Measurements from ENCODE around the gene MAB21L2. TPM values are rescaled to one million over a fixed set of nuclear protein-coding genes. Genes with fewer than 3 reads are reported as not detected.

The MAB21L2 gene
- 0.92 and 1.2 TPM in 2 replicates for polyA plus RNA-seq (2012; rRNA removed)
- polyA plus RNA-seq (2012; cell fraction: cytosol; rRNA removed) = 0.90 and 1.3 TPM in 2 replicates
- polyA plus RNA-seq (2012; cell fraction: nucleus; rRNA removed) = 0.36 and 0.74 TPM in 2 replicates

DNA sequence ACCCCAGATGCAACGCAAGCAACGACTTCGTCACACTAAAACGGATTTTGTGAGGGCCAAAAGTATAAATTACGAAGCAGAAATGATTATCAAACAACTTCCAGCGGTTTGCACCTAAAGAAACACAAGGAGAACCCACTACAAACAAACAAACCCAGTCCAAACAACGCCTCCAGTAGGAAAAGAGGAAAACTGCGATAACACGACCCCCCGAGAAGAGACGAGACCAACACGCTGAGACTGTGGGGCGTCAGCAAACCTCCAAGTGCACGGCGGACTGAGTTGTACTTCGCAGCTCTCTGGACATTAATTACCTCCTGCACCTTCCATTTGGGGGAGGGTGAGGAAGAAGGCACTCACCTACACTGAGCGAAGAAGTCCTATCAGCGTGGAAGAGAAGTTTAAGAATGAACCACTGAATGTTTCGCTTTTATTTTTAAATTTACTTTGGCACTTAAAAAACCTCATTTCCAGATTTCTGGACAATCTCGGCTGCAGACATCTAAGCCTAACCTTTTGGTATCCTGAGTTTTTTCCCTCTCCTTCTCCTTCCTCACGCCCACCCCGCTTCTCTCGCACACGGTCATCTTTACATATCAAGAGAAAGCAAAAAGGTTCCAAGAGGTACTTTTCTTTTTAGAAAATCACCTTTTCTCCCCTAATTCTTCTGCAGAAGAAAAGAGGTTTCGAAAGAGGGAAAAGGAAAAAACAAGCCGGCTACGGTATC lies at the start of gene MAB21L2:
TSS of gene MAB21L2 (plus strand) at position 6 of the 727 bp plus-strand sequence. CDS start 879 bp downstream, outside the sequence.
- H3K4me3 ChIP-seq (ENCODE audit: low read depth in 2 of 2, low read length in 1 of 2) = peak within 1 kb of the TSS; percentile 70 to 87
- peak within 1 kb of the TSS; percentile 72 for H3K9ac ChIP-seq
- peak within 1 kb of the TSS; percentile 78 for H2AFZ ChIP-seq (ENCODE audit: low read depth)
- no peaks in the 10 kb centered on the region for H4K20me1 ChIP-seq (ENCODE audit: insufficient read depth)
- DNase-seq = peak; percentile 27
- peaks cover 11% of the 10 kb centered on the region for H3F3A ChIP-seq (replicated peaks; ENCODE audit: insufficient read depth)
- H3K27ac ChIP-seq (ENCODE audit: low read depth in 2 of 2, low read length in 1 of 2) = peak within 1 kb of the TSS; percentile 55 to 71
- 12% methylated on average over 27 of the region's 27 CpGs for WGBS (ENCODE audit: low lambda C conversion rate)
- H3K27me3 ChIP-seq (ENCODE audit: insufficient read depth) = no peaks in the 10 kb centered on the region
- peaks cover 24% of the 10 kb centered on the region for H3K79me2 ChIP-seq (ENCODE audit: insufficient read depth)
- no peaks in the 10 kb centered on the region for H3K9me3 ChIP-seq
- CTCF ChIA-PET = interaction anchor here (1.0 to 3.1 kb wide), 4 partner anchors 16 to 285 kb away, joined by 3 to 17 read pairs (median 4); no protein-coding TSS in a partner anchor
- POLR2A ChIA-PET = no interaction called here
- TF ChIP-seq GABPA (IDR thresholded peaks at IDR 0.05; ENCODE audit: low read depth) (no peak), TEAD4 (IDR thresholded peaks at IDR 0.05; ENCODE audit: borderline replicate concordance, insufficient read depth) (no peak), NRF1 (IDR thresholded peaks at IDR 0.05; ENCODE audit: low read depth, low read length) (no peak), FOXM1 (IDR thresholded peaks at IDR 0.05; ENCODE audit: low read depth) (no peak), YY1 (IDR thresholded peaks at IDR 0.05; ENCODE audit: low read depth) (no peak), TAF1 (IDR thresholded peaks at IDR 0.05; ENCODE audit: borderline replicate concordance, low read depth, low read length) (0 out of 2 replicates have a peak, but pooled peaks have one; percentile 14), GATA2 (CRISPR knock-in tag; IDR thresholded peaks at IDR 0.05) (no peak), RXRA (IDR thresholded peaks at IDR 0.05; ENCODE audit: borderline replicate concordance, low read depth) (no peak), MEF2A (IDR thresholded peaks at IDR 0.05; ENCODE audit: borderline replicate concordance, low read depth) (no peak), SIN3A (IDR thresholded peaks at IDR 0.05; ENCODE audit: borderline replicate concordance, low read depth, low read length) (no peak), SMC3 (IDR thresholded peaks at IDR 0.05; ENCODE audit: low read depth, low read length) (no peak), USF2 (IDR thresholded peaks at IDR 0.05; ENCODE audit: borderline replicate concordance, low read depth, low read length) (no peak), ELF1 (IDR thresholded peaks at IDR 0.05) (no peak)
- TF ChIP-seq, protein P1, sequence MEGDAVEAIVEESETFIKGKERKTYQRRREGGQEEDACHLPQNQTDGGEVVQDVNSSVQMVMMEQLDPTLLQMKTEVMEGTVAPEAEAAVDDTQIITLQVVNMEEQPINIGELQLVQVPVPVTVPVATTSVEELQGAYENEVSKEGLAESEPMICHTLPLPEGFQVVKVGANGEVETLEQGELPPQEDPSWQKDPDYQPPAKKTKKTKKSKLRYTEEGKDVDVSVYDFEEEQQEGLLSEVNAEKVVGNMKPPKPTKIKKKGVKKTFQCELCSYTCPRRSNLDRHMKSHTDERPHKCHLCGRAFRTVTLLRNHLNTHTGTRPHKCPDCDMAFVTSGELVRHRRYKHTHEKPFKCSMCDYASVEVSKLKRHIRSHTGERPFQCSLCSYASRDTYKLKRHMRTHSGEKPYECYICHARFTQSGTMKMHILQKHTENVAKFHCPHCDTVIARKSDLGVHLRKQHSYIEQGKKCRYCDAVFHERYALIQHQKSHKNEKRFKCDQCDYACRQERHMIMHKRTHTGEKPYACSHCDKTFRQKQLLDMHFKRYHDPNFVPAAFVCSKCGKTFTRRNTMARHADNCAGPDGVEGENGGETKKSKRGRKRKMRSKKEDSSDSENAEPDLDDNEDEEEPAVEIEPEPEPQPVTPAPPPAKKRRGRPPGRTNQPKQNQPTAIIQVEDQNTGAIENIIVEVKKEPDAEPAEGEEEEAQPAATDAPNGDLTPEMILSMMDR (IDR thresholded peaks at IDR 0.05) = peak; percentile 32
- no peaks in the 10 kb centered on the region for H3K36me3 ChIP-seq (replicated peaks in 1 of 2; ENCODE audit: control insufficient read depth in 1 of 2, insufficient read depth in 2 of 2, low read length in 1 of 2)
- H3K9me2 ChIP-seq = no peaks in the 10 kb centered on the region
- peak within 1 kb of the TSS; percentile 91 for H3K4me2 ChIP-seq
- H3K4me1 ChIP-seq (ENCODE audit: control insufficient read depth in 1 of 2, insufficient read depth in 2 of 2, low read depth in 1 of 2, low read length in 1 of 2) = peaks cover 3 to 30% of the 10 kb centered on the region in 2 experiments; a peak in 3 of 4 replicates

DNA sequence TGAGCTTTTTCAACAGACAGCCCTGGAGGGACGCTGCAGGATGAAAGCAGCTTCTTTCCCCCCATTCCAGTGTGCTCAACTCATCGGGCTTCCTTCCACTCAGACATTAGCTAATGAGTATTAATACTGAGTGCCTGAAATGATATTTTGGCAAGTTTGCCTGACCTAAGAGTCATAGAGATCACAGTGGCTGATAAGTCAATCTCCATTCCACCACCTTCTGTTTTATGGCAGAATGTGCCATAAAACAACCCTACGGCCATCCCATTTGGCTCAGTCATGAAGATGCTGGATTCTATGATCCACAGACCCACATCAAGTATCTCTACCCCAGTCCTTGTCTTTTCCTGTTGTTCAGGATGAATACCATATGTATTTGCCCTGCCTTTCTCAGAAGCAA lies 48.3 kb upstream of the MAB21L2 start:
- Histone ChIP-seq H2AFZ (ENCODE audit: low read depth) (no peak overlapping the region), H3K9me3 (no peaks in the 10 kb centered on the region; the same call in 1 of the 2 replicates), H3K4me2 (no peak overlapping the region), H3K27me3 (ENCODE audit: insufficient read depth) (no peaks in the 10 kb centered on the region), H3K9me2 (no peaks in the 10 kb centered on the region), H4K20me1 (ENCODE audit: insufficient read depth) (no peaks in the 10 kb centered on the region), H3K36me3 (replicated peaks in 1 of 2; ENCODE audit: control insufficient read depth in 1 of 2, insufficient read depth in 2 of 2, low read length in 1 of 2) (no peaks in the 10 kb centered on the region), H3K79me2 (ENCODE audit: insufficient read depth) (no peaks in the 10 kb centered on the region), H3K4me1 (ENCODE audit: control insufficient read depth in 1 of 2, insufficient read depth in 2 of 2, low read depth in 1 of 2, low read length in 1 of 2) (no peaks in the 10 kb centered on the region), H3F3A (replicated peaks; ENCODE audit: insufficient read depth) (no peaks in the 10 kb centered on the region), H3K27ac (ENCODE audit: low read depth in 2 of 2, low read length in 1 of 2) (no peak overlapping the region), H3K9ac (no peak overlapping the region), H3K4me3 (ENCODE audit: low read depth in 2 of 2, low read length in 1 of 2) (no peak overlapping the region)
- CTCF ChIA-PET = interaction anchor here (0.7 kb wide), 1 partner anchor 24 kb away, joined by 3 read pairs; no protein-coding TSS in a partner anchor
- POLR2A ChIA-PET = no interaction called here
- 65% methylated on average over 3 of the region's 3 CpGs for WGBS (ENCODE audit: low lambda C conversion rate)
- no peak for DNase-seq
- TF ChIP-seq ELF1 (IDR thresholded peaks at IDR 0.05) (no peak), NFIC (IDR thresholded peaks at IDR 0.05; ENCODE audit: borderline replicate concordance) (peak; percentile 51), RFX5 (IDR thresholded peaks at IDR 0.05; ENCODE audit: low read length) (no peak), USF2 (IDR thresholded peaks at IDR 0.05; ENCODE audit: borderline replicate concordance, low read depth, low read length) (no peak), JUND (IDR thresholded peaks at IDR 0.05) (0 out of 2 replicates have a peak, but pooled peaks have one; percentile 5), RAD21 (IDR thresholded peaks at IDR 0.05; ENCODE audit: low read length) (no peak), NRF1 (IDR thresholded peaks at IDR 0.05; ENCODE audit: low read depth, low read length) (no peak), TAF1 (IDR thresholded peaks at IDR 0.05; ENCODE audit: borderline replicate concordance, low read depth, low read length) (no peak), TCF12 (IDR thresholded peaks at IDR 0.05) (peak; percentile 46), GABPA (IDR thresholded peaks at IDR 0.05; ENCODE audit: low read depth) (no peak)
- TF ChIP-seq, protein P2, sequence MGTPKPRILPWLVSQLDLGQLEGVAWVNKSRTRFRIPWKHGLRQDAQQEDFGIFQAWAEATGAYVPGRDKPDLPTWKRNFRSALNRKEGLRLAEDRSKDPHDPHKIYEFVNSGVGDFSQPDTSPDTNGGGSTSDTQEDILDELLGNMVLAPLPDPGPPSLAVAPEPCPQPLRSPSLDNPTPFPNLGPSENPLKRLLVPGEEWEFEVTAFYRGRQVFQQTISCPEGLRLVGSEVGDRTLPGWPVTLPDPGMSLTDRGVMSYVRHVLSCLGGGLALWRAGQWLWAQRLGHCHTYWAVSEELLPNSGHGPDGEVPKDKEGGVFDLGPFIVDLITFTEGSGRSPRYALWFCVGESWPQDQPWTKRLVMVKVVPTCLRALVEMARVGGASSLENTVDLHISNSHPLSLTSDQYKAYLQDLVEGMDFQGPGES (IDR thresholded peaks at IDR 0.05; ENCODE audit: low read depth, low read length) = no peak

Measured in SK-N-SH (cell line).